Measurements from ENCODE around the gene CEP41.

DNA sequence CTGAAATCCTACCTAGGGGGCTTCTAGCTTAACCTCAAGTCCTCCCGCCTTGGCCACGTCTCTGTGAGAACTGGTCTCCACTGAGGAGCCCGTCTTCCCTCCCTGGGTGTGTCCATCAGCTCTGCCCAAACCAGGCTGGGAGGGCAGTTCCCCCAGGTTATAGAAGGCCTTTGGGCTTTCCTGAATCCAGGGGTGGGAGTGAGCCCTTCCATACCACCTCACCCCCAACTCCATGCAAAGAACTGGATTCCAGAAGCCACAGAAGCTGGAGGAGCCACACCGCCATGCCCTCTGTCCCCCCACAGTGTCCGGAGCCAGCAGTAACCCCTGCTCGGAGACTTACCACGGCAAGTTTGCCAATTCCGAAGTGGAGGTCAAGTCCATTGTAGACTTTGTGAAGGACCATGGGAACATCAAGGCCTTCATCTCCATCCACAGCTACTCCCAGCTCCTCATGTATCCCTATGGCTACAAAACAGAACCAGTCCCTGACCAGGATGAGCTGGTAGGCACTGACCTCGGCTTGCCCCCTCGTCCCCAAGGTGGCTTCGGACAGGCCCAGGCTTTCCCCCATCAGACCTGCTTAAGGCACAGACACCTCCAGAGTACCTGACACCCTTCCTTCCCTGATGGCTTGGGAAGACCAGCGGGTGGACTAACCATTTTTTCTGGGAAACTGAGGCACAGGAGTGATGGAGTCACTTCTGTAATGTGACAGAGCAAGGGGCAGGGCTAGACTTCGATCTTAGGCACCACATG is 55.8 kb downstream of the CEP41 start:
- TF ChIP-seq EZH2 (IDR thresholded peaks at IDR 0.05; ENCODE audit: low read length) = no peak
- TF ChIP-seq, protein P1, sequence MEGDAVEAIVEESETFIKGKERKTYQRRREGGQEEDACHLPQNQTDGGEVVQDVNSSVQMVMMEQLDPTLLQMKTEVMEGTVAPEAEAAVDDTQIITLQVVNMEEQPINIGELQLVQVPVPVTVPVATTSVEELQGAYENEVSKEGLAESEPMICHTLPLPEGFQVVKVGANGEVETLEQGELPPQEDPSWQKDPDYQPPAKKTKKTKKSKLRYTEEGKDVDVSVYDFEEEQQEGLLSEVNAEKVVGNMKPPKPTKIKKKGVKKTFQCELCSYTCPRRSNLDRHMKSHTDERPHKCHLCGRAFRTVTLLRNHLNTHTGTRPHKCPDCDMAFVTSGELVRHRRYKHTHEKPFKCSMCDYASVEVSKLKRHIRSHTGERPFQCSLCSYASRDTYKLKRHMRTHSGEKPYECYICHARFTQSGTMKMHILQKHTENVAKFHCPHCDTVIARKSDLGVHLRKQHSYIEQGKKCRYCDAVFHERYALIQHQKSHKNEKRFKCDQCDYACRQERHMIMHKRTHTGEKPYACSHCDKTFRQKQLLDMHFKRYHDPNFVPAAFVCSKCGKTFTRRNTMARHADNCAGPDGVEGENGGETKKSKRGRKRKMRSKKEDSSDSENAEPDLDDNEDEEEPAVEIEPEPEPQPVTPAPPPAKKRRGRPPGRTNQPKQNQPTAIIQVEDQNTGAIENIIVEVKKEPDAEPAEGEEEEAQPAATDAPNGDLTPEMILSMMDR (optimal IDR thresholded peaks at IDR 0.05 in 1 of 3, IDR thresholded peaks at IDR 0.05 in 1 of 3, conservative IDR thresholded peaks at IDR 0.05 in 1 of 3; ENCODE audit: extremely low read depth in 1 of 3, insufficient read depth in 2 of 3, low read length in 3 of 3) = no peak
